Activated CD8-positive, alpha-beta T cell treated with anti-CD3 and anti-CD28 coated beads, Interleukin-2, amount 10 ng/mL, durations not matched to agents 7 days and 5 days (primary cell): Measurements from ENCODE around the gene CTNNA3. TPM values are rescaled to one million over a fixed set of nuclear protein-coding genes. Genes with fewer than 3 reads are reported as not detected.

Source experiments
- ATAC-seq: fragments of 150-1000 bp; cut with Tn5 transposase; one replicate; pipeline ENCODE4 v1.10.0; 2021; ENCODE audit warnings: moderate library complexity
- CTCF ChIA-PET: fragments of 350-600 bp; sonication (Branson Sonifier 250); formaldehyde crosslinking; loops from one replicate; lab custom pipeline; 2021; ENCODE audit warnings: antibody characterized with exemption; lab: Charles Lee
- POLR2A ChIA-PET: fragments of 350-600 bp; sonication (Branson Sonifier 250); formaldehyde crosslinking; loops from one replicate; lab custom pipeline; 2021; ENCODE audit warnings: antibody characterized with exemption; lab: Charles Lee
- DNase-seq: peaks from one replicate; pipeline ENCODE4 v3.0.0-alpha.2; 2020
- H3K27ac Mint-ChIP-seq: one replicate; pipeline ENCODE4 v1.8.0; 2021; ENCODE audit warnings: mild to moderate bottlenecking, mixed read lengths
- H3K27me3 Mint-ChIP-seq: one replicate; pipeline ENCODE4 v1.8.0; 2021; ENCODE audit warnings: low read depth, mixed read lengths
- H3K36me3 Mint-ChIP-seq: one replicate; pipeline ENCODE4 v1.8.0; 2021; ENCODE audit warnings: low read depth, mixed read lengths
- H3K4me1 Mint-ChIP-seq: one replicate; pipeline ENCODE4 v1.8.0; 2021; ENCODE audit warnings: low read depth, mixed read lengths
- H3K4me3 Mint-ChIP-seq: one replicate; pipeline ENCODE4 v1.8.0; 2021; ENCODE audit warnings: mild to moderate bottlenecking, mixed read lengths
- H3K9me3 Mint-ChIP-seq: one replicate; pipeline ENCODE4 v1.8.0; 2022; ENCODE audit warnings: mixed read lengths; ENCODE audit not compliant: insufficient read depth
- total RNA-seq, 2 experiments: library from RNA; stranded (reverse); gene quantifications; one replicate each; pipeline ENCODE4 v1.2.3, GENCODE V29; 2021

Gene CTNNA3
- total RNA-seq, 2 experiments from 2014 or later = 1.3 to 2.6 TPM

DNA sequence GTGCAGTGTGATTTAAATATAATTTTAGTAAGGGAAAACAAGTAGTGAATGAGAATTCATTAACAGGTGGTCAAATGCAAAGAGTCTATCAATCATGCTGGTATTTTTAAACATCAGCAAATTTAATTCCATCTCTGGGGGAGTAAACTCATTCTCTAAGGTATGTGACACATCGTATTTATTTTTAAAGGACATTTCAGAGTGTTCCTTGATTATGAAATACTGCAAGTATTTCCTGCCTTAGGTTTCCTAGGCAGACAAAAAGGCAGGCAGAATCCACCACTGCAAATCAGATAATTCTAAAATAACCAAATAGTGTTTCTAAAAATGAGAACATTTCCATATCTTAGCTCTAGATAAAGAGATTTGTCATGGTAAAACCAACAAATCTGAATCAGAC is 576.3 kb downstream of the CTNNA3 start:
- H3K27me3 Mint-ChIP-seq = no peaks in the 10 kb centered on the region
- CTCF ChIA-PET = no interaction called here

DNA sequence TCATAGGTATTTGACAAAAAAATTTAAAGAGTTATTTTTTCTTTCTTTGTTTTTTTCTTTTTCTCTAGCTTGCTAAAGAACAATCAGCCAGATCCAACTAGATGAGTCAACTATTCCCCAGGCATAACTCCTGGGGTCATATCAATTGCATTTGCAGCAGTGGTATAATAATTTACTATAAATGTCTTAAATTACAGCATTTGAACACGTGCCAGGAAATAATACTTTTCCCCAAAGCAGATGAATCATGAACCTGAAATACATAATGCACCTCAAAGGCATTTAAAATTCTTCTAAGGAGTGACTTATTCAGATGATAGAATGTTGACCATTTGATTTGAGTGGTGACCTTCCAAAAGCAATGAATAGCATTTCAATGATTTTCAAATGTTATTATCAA is 580.0 kb downstream of the CTNNA3 start:
- CTCF ChIA-PET = no interaction called here
- POLR2A ChIA-PET = no interaction called here
- Mint-ChIP-seq H3K27ac (no peak overlapping the region), H3K9me3 (no peaks in the 10 kb centered on the region), H3K36me3 (no peaks in the 10 kb centered on the region), H3K4me3 (no peak overlapping the region), H3K4me1 (no peaks in the 10 kb centered on the region), H3K27me3 (no peaks in the 10 kb centered on the region)
- no peak for DNase-seq
- ATAC-seq = no peak

More for the DNA sequence above, 576.3 kb downstream of the CTNNA3 start:
- POLR2A ChIA-PET = no interaction called here
- Mint-ChIP-seq H3K27ac (no peak overlapping the region), H3K9me3 (no peaks in the 10 kb centered on the region), H3K4me3 (no peak overlapping the region), H3K4me1 (no peaks in the 10 kb centered on the region), H3K36me3 (no peaks in the 10 kb centered on the region)
- DNase-seq (no peak), ATAC-seq (no peak)

- ChIA-PET POLR2A (no interaction called here), CTCF (no interaction called here)
- Mint-ChIP-seq H3K27ac (no peak overlapping the region), H3K36me3 (no peaks in the 10 kb centered on the region), H3K4me1 (no peaks in the 10 kb centered on the region), H3K9me3 (no peaks in the 10 kb centered on the region), H3K4me3 (no peak overlapping the region), H3K27me3 (no peaks in the 10 kb centered on the region)
- no peak for DNase-seq
- no peak for ATAC-seq
These were observed 581.0 kb downstream of the CTNNA3 start for GRCh38 chr10:67114945-67115344.

DNA sequence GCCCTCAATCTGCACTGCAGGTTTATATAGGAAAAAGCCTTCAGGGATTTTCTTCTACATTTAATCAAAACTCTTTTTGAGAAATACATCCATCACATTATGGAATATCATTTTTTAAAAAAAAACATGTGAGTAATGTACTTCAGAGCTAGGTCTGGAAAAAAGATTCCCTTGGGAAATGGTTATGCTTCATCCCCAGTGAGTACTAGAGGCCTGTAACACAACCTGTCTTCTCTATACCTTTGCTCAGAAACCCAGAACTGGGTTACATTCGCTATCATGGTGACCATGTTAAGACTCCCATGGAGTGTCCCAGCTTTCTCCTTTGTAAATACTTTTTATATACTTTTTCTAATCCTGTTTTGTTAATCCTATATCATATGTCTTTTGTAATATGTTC is 583.2 kb downstream of the CTNNA3 start:
- no peaks in the 10 kb centered on the region for H3K36me3 Mint-ChIP-seq
- ATAC-seq (no peak), DNase-seq (no peak)
- no peak overlapping the region for H3K27ac Mint-ChIP-seq
- CTCF ChIA-PET = no interaction called here
- no peaks in the 10 kb centered on the region for H3K4me1 Mint-ChIP-seq
- no peaks in the 10 kb centered on the region for H3K27me3 Mint-ChIP-seq
- no peak overlapping the region for H3K4me3 Mint-ChIP-seq
- POLR2A ChIA-PET = no interaction called here
- H3K9me3 Mint-ChIP-seq = no peaks in the 10 kb centered on the region

GRCh38 chr10:67110286-67110685 is 585.7 kb downstream of the CTNNA3 start:
- Mint-ChIP-seq H3K4me3 (no peak overlapping the region), H3K4me1 (no peaks in the 10 kb centered on the region), H3K9me3 (no peaks in the 10 kb centered on the region), H3K27ac (no peak overlapping the region), H3K27me3 (no peaks in the 10 kb centered on the region), H3K36me3 (no peaks in the 10 kb centered on the region)
- CTCF ChIA-PET = no interaction called here
- no peak for DNase-seq
- no peak for ATAC-seq
- POLR2A ChIA-PET = no interaction called here

DNA sequence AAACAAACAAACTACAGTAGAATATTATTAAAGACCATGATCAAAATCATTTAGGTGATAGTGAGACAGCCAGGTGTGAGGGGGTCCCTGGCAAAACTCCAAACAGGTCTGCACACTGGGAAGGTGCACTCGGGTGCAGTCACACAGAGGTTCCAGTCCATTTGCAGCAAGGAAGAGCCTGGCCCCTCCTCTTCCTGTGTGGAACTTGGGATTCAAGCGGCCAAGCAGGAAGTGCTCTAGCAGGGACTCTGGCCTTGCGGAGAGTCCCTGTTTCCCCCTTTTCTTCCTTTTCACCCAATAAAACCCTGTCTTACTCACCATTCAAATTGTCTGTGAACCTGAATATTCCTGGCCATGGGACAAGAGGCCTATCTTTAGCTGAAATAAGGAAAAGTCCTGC is 588.3 kb downstream of the CTNNA3 start:
- Mint-ChIP-seq H3K9me3 (no peaks in the 10 kb centered on the region), H3K4me3 (no peak overlapping the region), H3K36me3 (no peaks in the 10 kb centered on the region), H3K27me3 (no peaks in the 10 kb centered on the region), H3K4me1 (no peaks in the 10 kb centered on the region), H3K27ac (no peak overlapping the region)
- CTCF ChIA-PET = no interaction called here
- DNase-seq = no peak
- no peak for ATAC-seq
- POLR2A ChIA-PET = no interaction called here

DNA sequence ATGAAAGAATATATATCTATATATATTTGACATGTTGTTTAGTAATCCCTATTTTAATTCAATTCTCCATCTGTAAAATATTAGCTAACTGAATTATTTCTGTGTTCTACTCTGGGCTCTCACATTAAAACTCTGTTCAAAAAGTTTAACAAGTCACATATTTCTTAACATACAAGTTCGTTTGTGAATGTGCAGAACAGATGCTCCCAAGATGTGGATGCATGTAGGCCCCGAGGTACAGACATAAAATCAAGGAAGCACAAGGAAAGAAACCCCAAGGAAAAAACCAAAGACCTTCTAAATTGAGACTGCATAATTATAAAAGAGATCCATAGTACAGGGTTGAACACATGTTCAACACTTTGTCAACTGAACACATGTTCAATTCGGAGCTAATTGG is 595.0 kb downstream of the CTNNA3 start:
- no peak overlapping the region for H3K27ac Mint-ChIP-seq
- DNase-seq = no peak
- ChIA-PET CTCF (no interaction called here), POLR2A (no interaction called here)
- no peaks in the 10 kb centered on the region for H3K9me3 Mint-ChIP-seq
- no peak overlapping the region for H3K4me3 Mint-ChIP-seq
- no peaks in the 10 kb centered on the region for H3K36me3 Mint-ChIP-seq
- H3K4me1 Mint-ChIP-seq = no peaks in the 10 kb centered on the region
- H3K27me3 Mint-ChIP-seq = no peaks in the 10 kb centered on the region
- no peak for ATAC-seq

DNA sequence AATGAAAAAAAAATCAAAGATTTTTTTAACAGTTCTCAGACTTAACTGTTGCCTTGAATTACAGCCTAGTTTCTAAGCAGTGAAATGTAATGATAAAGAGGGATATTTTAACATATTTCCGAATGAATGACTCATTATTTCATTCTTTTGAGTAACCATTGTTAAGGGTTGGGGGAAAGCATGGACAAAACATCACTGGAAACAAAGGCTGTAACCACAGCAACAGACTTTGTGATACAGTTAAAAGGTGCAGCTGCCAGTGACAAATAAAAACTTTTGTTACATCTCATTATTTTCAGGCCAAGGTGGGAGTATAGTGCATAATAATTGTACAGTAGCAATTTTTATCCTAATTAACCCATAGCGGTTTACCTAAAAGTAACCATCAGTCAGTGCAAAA is 597.5 kb downstream of the CTNNA3 start:
- CTCF ChIA-PET = no interaction called here
- no peak overlapping the region for H3K4me3 Mint-ChIP-seq
- H3K36me3 Mint-ChIP-seq = no peaks in the 10 kb centered on the region
- POLR2A ChIA-PET = no interaction called here
- no peaks in the 10 kb centered on the region for H3K9me3 Mint-ChIP-seq
- ATAC-seq (no peak), DNase-seq (no peak)
- H3K4me1 Mint-ChIP-seq = no peaks in the 10 kb centered on the region
- no peak overlapping the region for H3K27ac Mint-ChIP-seq
- no peaks in the 10 kb centered on the region for H3K27me3 Mint-ChIP-seq

DNA sequence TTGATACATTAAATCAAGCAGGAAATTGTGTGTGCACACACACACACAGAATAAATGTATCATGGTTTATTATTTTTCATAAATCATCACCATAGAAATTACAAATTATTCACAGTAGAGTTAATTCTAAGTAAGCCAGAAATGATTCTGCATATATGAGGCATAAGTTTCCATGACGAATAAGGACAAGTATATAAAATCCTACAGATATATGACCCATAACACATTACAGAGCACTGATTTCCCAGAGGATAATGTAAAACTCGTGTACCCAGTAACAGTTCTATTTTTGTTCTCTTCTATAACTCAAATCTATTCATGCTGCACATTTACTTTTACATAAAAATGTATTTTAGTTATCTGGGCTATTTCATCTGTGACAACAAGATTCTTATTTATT is 600.5 kb downstream of the CTNNA3 start:
- DNase-seq = no peak

DNA sequence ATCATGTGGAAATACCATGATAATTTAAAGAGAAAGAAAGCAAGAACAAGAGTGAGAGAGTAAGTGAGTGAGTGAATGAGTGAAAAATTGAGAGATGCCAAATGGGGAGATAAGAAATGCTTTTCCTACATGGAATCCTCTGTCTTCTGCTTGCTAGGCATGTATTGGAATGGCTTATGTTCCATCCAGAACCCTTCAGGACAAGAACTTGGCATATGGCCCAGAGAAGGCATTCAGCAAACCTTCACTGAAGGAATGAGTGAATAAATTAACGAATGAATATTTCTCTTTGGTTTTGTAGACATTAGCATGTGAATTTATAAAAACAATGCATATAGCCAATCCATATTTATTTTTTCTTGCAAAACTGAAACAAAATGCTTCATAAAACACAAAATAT is 608.0 kb downstream of the CTNNA3 start:
- no peak overlapping the region for H3K4me3 Mint-ChIP-seq
- no peak for DNase-seq
- H3K27ac Mint-ChIP-seq = no peak overlapping the region
- no peaks in the 10 kb centered on the region for H3K4me1 Mint-ChIP-seq
- POLR2A ChIA-PET = no interaction called here
- CTCF ChIA-PET = no interaction called here
- no peak for ATAC-seq
- H3K9me3 Mint-ChIP-seq = no peaks in the 10 kb centered on the region
- H3K36me3 Mint-ChIP-seq = no peaks in the 10 kb centered on the region
- H3K27me3 Mint-ChIP-seq = no peaks in the 10 kb centered on the region

More for the DNA sequence above, 600.5 kb downstream of the CTNNA3 start:
- H3K4me1 Mint-ChIP-seq = no peaks in the 10 kb centered on the region
- no peak overlapping the region for H3K27ac Mint-ChIP-seq
- no peaks in the 10 kb centered on the region for H3K27me3 Mint-ChIP-seq
- ATAC-seq = no peak
- ChIA-PET CTCF (no interaction called here), POLR2A (no interaction called here)
- H3K4me3 Mint-ChIP-seq = no peak overlapping the region
- no peaks in the 10 kb centered on the region for H3K9me3 Mint-ChIP-seq
- H3K36me3 Mint-ChIP-seq = no peaks in the 10 kb centered on the region

GRCh38 chr10:67087135-67087425 is 608.9 kb downstream of the CTNNA3 start:
- H3K36me3 Mint-ChIP-seq = no peaks in the 10 kb centered on the region
- H3K9me3 Mint-ChIP-seq = no peaks in the 10 kb centered on the region
- CTCF ChIA-PET = no interaction called here
- no peak overlapping the region for H3K4me3 Mint-ChIP-seq
- DNase-seq (no peak), ATAC-seq (no peak)
- POLR2A ChIA-PET = no interaction called here
- H3K4me1 Mint-ChIP-seq = no peaks in the 10 kb centered on the region
- no peak overlapping the region for H3K27ac Mint-ChIP-seq
- no peaks in the 10 kb centered on the region for H3K27me3 Mint-ChIP-seq

GRCh38 chr10:67086327-67087134 is 609.5 kb downstream of the CTNNA3 start:
- DNase-seq = no peak
- Mint-ChIP-seq H3K4me3 (no peak overlapping the region), H3K9me3 (no peaks in the 10 kb centered on the region), H3K27me3 (no peaks in the 10 kb centered on the region), H3K36me3 (no peaks in the 10 kb centered on the region), H3K4me1 (no peaks in the 10 kb centered on the region), H3K27ac (no peak overlapping the region)
- ATAC-seq = no peak
- POLR2A ChIA-PET = no interaction called here
- CTCF ChIA-PET = no interaction called here

GRCh38 chr10:67079126-67079525 is 616.9 kb downstream of the CTNNA3 start:
- H3K27me3 Mint-ChIP-seq = no peaks in the 10 kb centered on the region
- POLR2A ChIA-PET = no interaction called here

More at GRCh38 chr10:67079126-67079525, 616.9 kb downstream of the CTNNA3 start:
- no peak overlapping the region for H3K4me3 Mint-ChIP-seq
- H3K27ac Mint-ChIP-seq = no peak overlapping the region
- no peak for DNase-seq
- CTCF ChIA-PET = no interaction called here
- no peak for ATAC-seq
- no peaks in the 10 kb centered on the region for H3K9me3 Mint-ChIP-seq
- H3K36me3 Mint-ChIP-seq = no peaks in the 10 kb centered on the region
- no peaks in the 10 kb centered on the region for H3K4me1 Mint-ChIP-seq
